Brain pericyte (primary cell): Measurements from ENCODE around the gene MYO19.
"Not testable (repeated sequence)": the region's sequence is repeated elsewhere in the genome, so short reads cannot be mapped to it uniquely, and the experiment has no call there.

ENCODE experiments used
- DNase-seq: peaks from one replicate; pipeline ENCODE4 v3.0.0-alpha.2; 2012; ENCODE audit warnings: low read depth, low spot score

MYO19 gene

GRCh38 chr17:36468903-36469635 is 65.6 kb downstream of the MYO19 start:
- DNase-seq: no peak

GRCh38 chr17:36464765-36465088 is 69.9 kb downstream of the MYO19 start:
- no peak for DNase-seq

- DNase-seq: no peak
Observed at GRCh38 chr17:36463916-36464764, 70.5 kb downstream of the MYO19 start.

- no peak for DNase-seq
Observed at GRCh38 chr17:36461330-36462110, 73.1 kb downstream of the MYO19 start.

- DNase-seq: no peak
Observed at GRCh38 chr17:36460265-36460937, 74.3 kb downstream of the MYO19 start.

- no peak for DNase-seq
Observed at GRCh38 chr17:36459601-36460000, 75.1 kb downstream of the MYO19 start.

GRCh38 chr17:36459045-36459444 is 75.6 kb downstream of the MYO19 start:
- no peak for DNase-seq

GRCh38 chr17:36457701-36458100 is 77.0 kb downstream of the MYO19 start:
- DNase-seq: not testable (repeated sequence)

- not testable (repeated sequence) for DNase-seq
Observed at GRCh38 chr17:36452888-36453287, 81.8 kb downstream of the MYO19 start.

GRCh38 chr17:36449997-36450396 is 84.7 kb downstream of the MYO19 start:
- DNase-seq: not testable (repeated sequence)
